Measurements from ENCODE around the gene BRICD5.

The BRICD5 gene

DNA sequence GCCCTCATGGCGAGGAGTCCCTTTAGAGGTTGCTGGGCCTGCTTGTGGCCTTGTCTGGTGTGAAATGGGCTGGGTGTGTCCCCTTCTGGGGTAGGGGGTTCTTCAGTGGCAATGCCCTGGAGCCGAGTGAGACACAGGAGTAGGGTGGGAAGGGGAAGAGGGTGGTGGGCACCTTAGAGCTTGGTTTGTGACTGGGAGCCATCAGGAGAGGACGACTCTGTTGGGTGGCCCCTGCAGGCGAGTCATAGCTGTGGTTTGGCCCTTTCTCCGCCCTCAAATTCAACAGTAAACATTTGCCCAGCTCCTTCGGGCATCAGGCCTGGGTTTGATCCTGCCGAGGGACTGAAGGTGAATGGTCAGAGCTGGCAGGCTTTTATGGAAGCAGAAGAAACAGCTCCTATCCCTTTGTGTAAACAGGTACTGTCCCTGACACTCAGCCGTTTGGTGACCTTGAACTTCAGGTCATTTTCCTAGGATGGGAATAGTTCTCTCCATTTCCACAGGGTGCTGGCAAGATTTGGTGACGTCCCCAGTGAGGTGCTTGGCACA lies 15.7 kb upstream of the BRICD5 start:
- Histone ChIP-seq H2BK5ac (ENCODE audit: low read length) (no peak overlapping the region), H2BK15ac (ENCODE audit: low read length) (no peak overlapping the region), H4K91ac (ENCODE audit: low read depth, low read length, poor library complexity) (no peak overlapping the region), H2BK120ac (ENCODE audit: low read depth, low read length) (no peak overlapping the region), H3K4me2 (ENCODE audit: insufficient read depth, low read length, poor library complexity, severe bottlenecking) (no peak overlapping the region), H3K79me1 (ENCODE audit: low read depth, low read length) (peaks cover 18% of the 10 kb centered on the region), H3K14ac (ENCODE audit: low read length) (no peak overlapping the region), H2AFZ (ENCODE audit: low read length) (no peak overlapping the region), H3K27ac (replicated peaks; ENCODE audit: low read length) (no peak overlapping the region), H3K4ac (ENCODE audit: low read length) (no peak overlapping the region), H3K36me3 (replicated peaks in 1 of 2; ENCODE audit: control insufficient read depth in 2 of 2, insufficient read depth in 2 of 2, low read length in 2 of 2) (peaks cover 17 to 48% of the 10 kb centered on the region in 2 donors), H3K27me3 (ENCODE audit: control insufficient read depth in 3 of 3, insufficient read depth in 3 of 3, low read depth in 1 of 3, low read length in 3 of 3) (no peaks in the 10 kb centered on the region), H3K4me1 (ENCODE audit: control insufficient read depth in 2 of 2, insufficient read depth in 1 of 2, low read depth in 1 of 2, low read length in 2 of 2) (peaks cover 2 to 3% of the 10 kb centered on the region in 2 donors), H2BK12ac (ENCODE audit: low read length) (no peak overlapping the region), H4K8ac (ENCODE audit: low read depth, low read length) (no peak overlapping the region), H3K18ac (ENCODE audit: low read length) (no peak overlapping the region), H3K9me3 (replicated peaks in 1 of 2; ENCODE audit: control insufficient read depth in 2 of 2, insufficient read depth in 1 of 2, low read depth in 1 of 2, low read length in 2 of 2) (no peaks in the 10 kb centered on the region), H3K23ac (ENCODE audit: low read depth, low read length, poor library complexity) (no peak overlapping the region), H3K4me3 (ENCODE audit: low read length in 2 of 2) (peak overlapping the region in 1 of 2 donors; percentile 5), H3K9ac (ENCODE audit: low read depth, low read length, poor library complexity) (no peak overlapping the region), H2AK5ac (ENCODE audit: low read depth, low read length) (no peak overlapping the region)
- no peak for DNase-seq (ENCODE audit: low spot score)
- no CpG with 5 or more reads among the region's 9 CpGs for WGBS, 2 donors (ENCODE audit: extremely low coverage in 2 of 2, insufficient read length in 2 of 2, insufficient replicate concordance in 1 of 2)

DNA sequence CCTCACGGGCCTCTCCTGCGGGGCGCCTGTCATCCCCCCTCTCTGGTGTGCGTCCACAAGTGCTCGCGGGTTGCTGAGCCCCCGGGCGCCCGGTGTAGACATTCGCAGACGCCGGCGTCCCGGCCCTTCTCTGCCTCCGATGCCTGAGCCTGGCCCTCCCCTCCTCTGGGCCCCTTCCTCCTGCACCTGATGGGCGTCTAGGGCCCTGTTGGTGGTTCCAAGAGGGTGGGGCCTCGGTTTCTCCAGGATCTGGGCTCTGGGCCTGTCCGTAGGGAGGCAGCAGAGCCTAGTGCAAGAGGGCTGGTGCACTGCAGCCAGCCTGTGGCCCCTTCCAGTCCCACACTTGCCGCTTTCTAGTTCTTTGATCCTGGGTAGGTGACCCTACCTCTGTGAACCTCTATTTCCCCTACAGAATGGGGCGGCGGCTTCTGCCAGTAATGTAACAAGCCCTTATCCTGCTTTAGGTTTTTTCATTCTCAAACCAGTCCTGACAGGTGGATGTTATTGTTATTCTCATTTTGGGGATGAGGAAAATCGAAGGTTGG lies 13.4 kb upstream of the BRICD5 start:
- peaks cover 2 to 3% of the 10 kb centered on the region in 2 donors for H3K4me1 ChIP-seq (ENCODE audit: control insufficient read depth in 2 of 2, insufficient read depth in 1 of 2, low read depth in 1 of 2, low read length in 2 of 2)
- peak overlapping the region; percentile 90 for H2BK5ac ChIP-seq (ENCODE audit: low read length)
- H4K91ac ChIP-seq (ENCODE audit: low read depth, low read length, poor library complexity): no peak overlapping the region
- peak overlapping the region; percentile 95 for H3K9ac ChIP-seq (ENCODE audit: low read depth, low read length, poor library complexity)
- WGBS, 2 donors (ENCODE audit: extremely low coverage in 2 of 2, insufficient read length in 2 of 2, insufficient replicate concordance in 1 of 2): no CpG with 5 or more reads among the region's 22 CpGs
- H3K23ac ChIP-seq (ENCODE audit: low read depth, low read length, poor library complexity): peak overlapping the region; percentile 99
- H2AK5ac ChIP-seq (ENCODE audit: low read depth, low read length): peak overlapping the region; percentile 90
- DNase-seq (ENCODE audit: low spot score): no peak
- no peaks in the 10 kb centered on the region for H3K27me3 ChIP-seq (ENCODE audit: control insufficient read depth in 3 of 3, insufficient read depth in 3 of 3, low read depth in 1 of 3, low read length in 3 of 3)
- H2BK120ac ChIP-seq (ENCODE audit: low read depth, low read length): no peak overlapping the region
- H3K14ac ChIP-seq (ENCODE audit: low read length): peak overlapping the region; percentile 47
- H3K79me1 ChIP-seq (ENCODE audit: low read depth, low read length): peaks cover 15% of the 10 kb centered on the region
- H2AFZ ChIP-seq (ENCODE audit: low read length): peak overlapping the region; percentile 98
- H2BK12ac ChIP-seq (ENCODE audit: low read length): no peak overlapping the region
- no peak overlapping the region for H3K4ac ChIP-seq (ENCODE audit: low read length)
- peak overlapping the region; percentile 58 for H2BK15ac ChIP-seq (ENCODE audit: low read length)
- H3K36me3 ChIP-seq (replicated peaks in 1 of 2; ENCODE audit: control insufficient read depth in 2 of 2, insufficient read depth in 2 of 2, low read length in 2 of 2): peaks cover 3 to 26% of the 10 kb centered on the region in 2 donors
- H3K9me3 ChIP-seq (replicated peaks in 1 of 2; ENCODE audit: control insufficient read depth in 2 of 2, insufficient read depth in 1 of 2, low read depth in 1 of 2, low read length in 2 of 2): no peaks in the 10 kb centered on the region
- H3K4me2 ChIP-seq (ENCODE audit: insufficient read depth, low read length, poor library complexity, severe bottlenecking): peak overlapping the region; percentile 87
- peak overlapping the region; percentile 70 for H3K27ac ChIP-seq (replicated peaks; ENCODE audit: low read length)
- H3K4me3 ChIP-seq (ENCODE audit: low read length in 2 of 2): peak overlapping the region; percentile 87 to 92
- H4K8ac ChIP-seq (ENCODE audit: low read depth, low read length): no peak overlapping the region
- H3K18ac ChIP-seq (ENCODE audit: low read length): peak overlapping the region; percentile 96

DNA sequence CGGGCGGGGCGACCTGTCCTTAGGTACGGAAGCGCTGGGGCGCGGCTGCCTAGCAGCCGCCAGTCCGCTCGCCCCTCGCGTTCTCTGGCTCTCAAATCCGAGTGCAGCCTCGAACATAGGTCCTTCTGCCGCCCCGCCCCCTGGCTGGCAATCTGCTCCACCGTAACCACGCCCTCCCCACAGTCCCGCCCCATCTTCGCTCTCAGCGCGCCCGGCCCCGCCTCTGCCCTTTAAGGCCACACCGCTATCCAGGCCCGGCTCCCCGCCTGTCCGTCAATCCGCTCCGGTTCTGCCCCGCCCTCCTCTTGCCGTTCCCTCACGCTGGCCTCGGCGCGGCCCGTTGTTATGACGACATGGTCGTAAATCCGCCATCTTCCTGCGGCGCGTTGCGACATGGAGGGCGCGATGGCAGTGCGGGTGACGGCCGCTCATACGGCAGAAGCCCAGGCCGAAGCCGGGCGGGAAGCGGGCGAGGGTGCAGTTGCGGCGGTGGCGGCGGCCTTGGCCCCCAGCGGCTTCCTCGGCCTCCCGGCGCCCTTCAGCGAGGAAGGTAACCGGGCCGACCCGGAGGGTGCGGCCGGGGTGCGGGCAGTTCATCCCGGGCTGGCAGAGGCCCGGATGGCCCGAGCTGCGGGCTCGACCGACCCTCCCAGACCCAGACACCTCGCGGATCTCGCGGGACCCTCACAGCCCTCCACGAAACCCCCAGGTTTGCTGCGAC lies 12.7 kb upstream of the BRICD5 start, which contains the start of gene E4F1:
Gene E4F1 (plus strand): TSS at position 371 of the 721 bp plus-strand sequence. CDS start 23 bp downstream, at position 394.
- DNase-seq (ENCODE audit: low spot score): peak; percentile 99
- Histone ChIP-seq H2BK12ac (ENCODE audit: low read length) (no peak within 1 kb of the TSS), H4K91ac (ENCODE audit: low read depth, low read length, poor library complexity) (no peak within 1 kb of the TSS), H2AFZ (ENCODE audit: low read length) (peak within 1 kb of the TSS; percentile 98), H2BK5ac (ENCODE audit: low read length) (peak within 1 kb of the TSS; percentile 90), H3K18ac (ENCODE audit: low read length) (peak within 1 kb of the TSS; percentile 96), H3K4me2 (ENCODE audit: insufficient read depth, low read length, poor library complexity, severe bottlenecking) (peak within 1 kb of the TSS; percentile 87), H4K8ac (ENCODE audit: low read depth, low read length) (no peak within 1 kb of the TSS), H3K27me3 (ENCODE audit: control insufficient read depth in 3 of 3, insufficient read depth in 3 of 3, low read depth in 1 of 3, low read length in 3 of 3) (no peaks in the 10 kb centered on the region), H3K14ac (ENCODE audit: low read length) (peak within 1 kb of the TSS; percentile 75), H2BK120ac (ENCODE audit: low read depth, low read length) (no peak within 1 kb of the TSS), H3K9ac (ENCODE audit: low read depth, low read length, poor library complexity) (peak within 1 kb of the TSS; percentile 95), H3K79me1 (ENCODE audit: low read depth, low read length) (peaks cover 11% of the 10 kb centered on the region), H3K23ac (ENCODE audit: low read depth, low read length, poor library complexity) (peak within 1 kb of the TSS; percentile 99), H2BK15ac (ENCODE audit: low read length) (peak within 1 kb of the TSS; percentile 58), H3K36me3 (replicated peaks in 1 of 2; ENCODE audit: control insufficient read depth in 2 of 2, insufficient read depth in 2 of 2, low read length in 2 of 2) (peaks cover 0 to 20% of the 10 kb centered on the region in 2 donors), H3K4ac (ENCODE audit: low read length) (no peak within 1 kb of the TSS), H3K4me3 (ENCODE audit: low read length in 2 of 2) (peak within 1 kb of the TSS; percentile 87 to 92), H3K4me1 (ENCODE audit: control insufficient read depth in 2 of 2, insufficient read depth in 1 of 2, low read depth in 1 of 2, low read length in 2 of 2) (peaks cover 2 to 3% of the 10 kb centered on the region in 2 donors), H3K9me3 (replicated peaks in 1 of 2; ENCODE audit: control insufficient read depth in 2 of 2, insufficient read depth in 1 of 2, low read depth in 1 of 2, low read length in 2 of 2) (no peaks in the 10 kb centered on the region), H3K27ac (replicated peaks; ENCODE audit: low read length) (peak within 1 kb of the TSS; percentile 83), H2AK5ac (ENCODE audit: low read depth, low read length) (peak within 1 kb of the TSS; percentile 90)
- no CpG with 5 or more reads among the region's 82 CpGs for WGBS, 2 donors (ENCODE audit: extremely low coverage in 2 of 2, insufficient read length in 2 of 2, insufficient replicate concordance in 1 of 2)

DNA sequence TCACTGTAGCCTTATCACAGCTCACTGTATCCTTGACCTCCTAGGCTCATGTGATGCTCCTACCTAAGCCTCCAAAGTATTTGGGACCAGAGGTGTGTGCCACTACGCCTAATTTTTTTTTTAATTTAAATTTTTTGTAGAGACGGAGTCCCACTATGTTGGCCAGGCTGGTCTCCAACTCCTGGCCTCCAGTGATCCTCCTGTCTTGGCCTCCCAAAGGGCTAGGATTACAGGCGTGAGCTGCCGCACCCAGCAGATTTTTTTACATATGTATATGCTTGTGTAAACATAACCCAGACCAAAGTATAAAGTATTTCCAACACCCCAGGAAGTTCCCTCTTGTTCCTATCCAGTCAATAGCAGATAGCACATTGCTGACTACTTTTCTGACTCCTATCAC lies 5.7 kb upstream of the BRICD5 start:
- no peaks in the 10 kb centered on the region for H3K9me3 ChIP-seq (replicated peaks in 1 of 2; ENCODE audit: control insufficient read depth in 2 of 2, insufficient read depth in 1 of 2, low read depth in 1 of 2, low read length in 2 of 2)
- no peak overlapping the region for H3K9ac ChIP-seq (ENCODE audit: low read depth, low read length, poor library complexity)
- no peak overlapping the region for H3K4ac ChIP-seq (ENCODE audit: low read length)
- H3K14ac ChIP-seq (ENCODE audit: low read length): no peak overlapping the region
- H2AFZ ChIP-seq (ENCODE audit: low read length): no peak overlapping the region
- H3K27ac ChIP-seq (replicated peaks; ENCODE audit: low read length): no peak overlapping the region
- H3K4me1 ChIP-seq (ENCODE audit: control insufficient read depth in 2 of 2, insufficient read depth in 1 of 2, low read depth in 1 of 2, low read length in 2 of 2): peaks cover 9 to 11% of the 10 kb centered on the region in 2 donors
- WGBS, 2 donors (ENCODE audit: extremely low coverage in 2 of 2, insufficient read length in 2 of 2, insufficient replicate concordance in 1 of 2): no CpG with 5 or more reads among the region's 4 CpGs
- H3K79me1 ChIP-seq (ENCODE audit: low read depth, low read length): peaks cover 16% of the 10 kb centered on the region
- DNase-seq (ENCODE audit: low spot score): no peak
- no peaks in the 10 kb centered on the region for H3K27me3 ChIP-seq (ENCODE audit: control insufficient read depth in 3 of 3, insufficient read depth in 3 of 3, low read depth in 1 of 3, low read length in 3 of 3)
- H3K23ac ChIP-seq (ENCODE audit: low read depth, low read length, poor library complexity): no peak overlapping the region
- no peak overlapping the region for H2BK12ac ChIP-seq (ENCODE audit: low read length)
- no peak overlapping the region for H2BK120ac ChIP-seq (ENCODE audit: low read depth, low read length)
- no peak overlapping the region for H4K8ac ChIP-seq (ENCODE audit: low read depth, low read length)
- H3K18ac ChIP-seq (ENCODE audit: low read length): no peak overlapping the region
- H3K36me3 ChIP-seq (replicated peaks in 1 of 2; ENCODE audit: control insufficient read depth in 2 of 2, insufficient read depth in 2 of 2, low read length in 2 of 2): peaks cover 17 to 23% of the 10 kb centered on the region in 2 donors
- no peak overlapping the region for H3K4me2 ChIP-seq (ENCODE audit: insufficient read depth, low read length, poor library complexity, severe bottlenecking)
- H2BK15ac ChIP-seq (ENCODE audit: low read length): no peak overlapping the region
- no peak overlapping the region for H2BK5ac ChIP-seq (ENCODE audit: low read length)
- no peak overlapping the region for H2AK5ac ChIP-seq (ENCODE audit: low read depth, low read length)
- H4K91ac ChIP-seq (ENCODE audit: low read depth, low read length, poor library complexity): no peak overlapping the region
- no peak overlapping the region for H3K4me3 ChIP-seq (ENCODE audit: low read length in 2 of 2)
